WTC11 (cell line): ENCODE measurements around the gene ZC3H7B. TPM values are rescaled to one million over a fixed set of nuclear protein-coding genes. Genes with fewer than 3 reads are reported as not detected.

ENCODE experiments used
- ATAC-seq: fragments of 200-7000 bp; cut with Tn5 transposase; 2 replicates; pipeline ENCODE4 v1.10.0; 2021; ENCODE audit warnings: mild to moderate bottlenecking, moderate library complexity
- CTCF ChIA-PET: fragments of 300-600 bp; sonication (Branson Sonifier 250); formaldehyde crosslinking; loops from one replicate; lab custom pipeline; 2021; ENCODE audit warnings: antibody characterized with exemption; lab: Charles Lee
- POLR2A ChIA-PET: fragments of 350-600 bp; sonication (Branson Sonifier 250); formaldehyde crosslinking; loops from one replicate; lab custom pipeline; 2021; ENCODE audit warnings: antibody characterized with exemption; lab: Charles Lee
- DNase-seq: peaks from one replicate; pipeline ENCODE4 v3.0.0; 2021; ENCODE audit warnings: low spot score
- H3K27ac Mint-ChIP-seq: 2 replicates; pipeline ENCODE4 v1.8.0; 2021; ENCODE audit warnings: mixed read lengths
- H3K27me3 Mint-ChIP-seq: 2 replicates; pipeline ENCODE4 v1.8.0; 2021; ENCODE audit warnings: low read depth, mild to moderate bottlenecking, moderate library complexity, mixed read lengths
- H3K36me3 Mint-ChIP-seq: 2 replicates; pipeline ENCODE4 v1.8.0; 2021; ENCODE audit warnings: mixed read lengths
- H3K4me1 Mint-ChIP-seq: 2 replicates; pipeline ENCODE4 v1.8.0; 2022; ENCODE audit warnings: mixed read lengths
- H3K4me3 Mint-ChIP-seq: 2 replicates; pipeline ENCODE4 v1.8.0; 2021; ENCODE audit warnings: mild to moderate bottlenecking, moderate library complexity, mixed read lengths
- H3K9me3 Mint-ChIP-seq: 2 replicates; pipeline ENCODE4 v1.8.0; 2021; ENCODE audit warnings: mixed read lengths
- ATF1 ChIP-seq: sonication (generic); formaldehyde crosslinking; IDR thresholded peaks from 2 replicates; pipeline ENCODE4 v1.8.1; 2023; ENCODE audit warnings: mild to moderate bottlenecking, moderate library complexity, missing genetic modification reagents
- CREB1 ChIP-seq: sonication (generic); formaldehyde crosslinking; IDR thresholded peaks from 2 replicates; pipeline ENCODE4 v1.8.0; 2023; ENCODE audit warnings: mild to moderate bottlenecking, missing genetic modification reagents
- FOXJ3 ChIP-seq: sonication (generic); formaldehyde crosslinking; IDR thresholded peaks from 2 replicates; pipeline ENCODE4 v1.9.0; 2021; ENCODE audit warnings: missing genetic modification reagents, mild to moderate bottlenecking, borderline replicate concordance
- FOXK1 ChIP-seq: sonication (generic); formaldehyde crosslinking; IDR thresholded peaks from 2 replicates; pipeline ENCODE4 v1.8.0; 2022; ENCODE audit warnings: mild to moderate bottlenecking, moderate library complexity, missing genetic modification reagents
- GABPB1 ChIP-seq: sonication (generic); formaldehyde crosslinking; IDR thresholded peaks from 2 replicates; pipeline ENCODE4 v1.8.1; 2023; ENCODE audit warnings: mild to moderate bottlenecking, missing genetic modification reagents
- GRHL2 ChIP-seq: fragments of 250-450 bp; sonication (Bioruptor Pico); IDR thresholded peaks from 2 replicates; pipeline ENCODE4 v1.8.0; 2022; ENCODE audit warnings: mild to moderate bottlenecking, moderate library complexity; ENCODE audit not compliant: insufficient replicate concordance, severe bottlenecking
- JAZF1 ChIP-seq: fragments of 250-450 bp; sonication (Bioruptor Pico); IDR thresholded peaks from 2 replicates; pipeline ENCODE4 v1.9.0; 2021; ENCODE audit warnings: moderate library complexity, mild to moderate bottlenecking, inconsistent platforms
- RELA ChIP-seq: sonication (generic); formaldehyde crosslinking; IDR thresholded peaks from 2 replicates; pipeline ENCODE4 v1.8.1; 2022; ENCODE audit warnings: missing genetic modification reagents, mild to moderate bottlenecking, borderline replicate concordance
- ZNF138 ChIP-seq: sonication (generic); formaldehyde crosslinking; conservative IDR thresholded peaks from 2 replicates; pipeline ENCODE4 v1.8.1; 2022; ENCODE audit warnings: mild to moderate bottlenecking, moderate library complexity, missing genetic modification reagents
- total RNA-seq: library from RNA; stranded (reverse); gene quantifications from 3 replicates; pipeline ENCODE4 v1.2.3, GENCODE V29; 2021
- TF ChIP-seq, protein P1 (sequence below): fragments of 250-450 bp; sonication (Bioruptor Pico); IDR thresholded peaks from 2 replicates; pipeline ENCODE4 v1.9.0; 2021; ENCODE audit warnings: mild to moderate bottlenecking, borderline replicate concordance
- TF ChIP-seq, protein P2 (sequence below): sonication (generic); formaldehyde crosslinking; IDR thresholded peaks from 2 replicates; pipeline ENCODE4 v1.8.0; 2022; ENCODE audit warnings: mild to moderate bottlenecking, missing genetic modification reagents
- TF ChIP-seq, protein P3 (sequence below): sonication (generic); formaldehyde crosslinking; conservative IDR thresholded peaks from 2 replicates; pipeline ENCODE4 v1.8.1; 2023; ENCODE audit warnings: mild to moderate bottlenecking, low read depth, missing genetic modification reagents, moderate library complexity
- TF ChIP-seq, protein P4 (sequence below): sonication (generic); formaldehyde crosslinking; IDR thresholded peaks from 2 replicates; pipeline ENCODE4 v1.8.0; 2022; ENCODE audit warnings: mild to moderate bottlenecking, missing genetic modification reagents
- TF ChIP-seq, protein P5 (sequence below): sonication (generic); formaldehyde crosslinking; IDR thresholded peaks from 2 replicates; pipeline ENCODE4 v1.8.0; 2022; ENCODE audit warnings: mild to moderate bottlenecking, missing genetic modification reagents
- TF ChIP-seq, protein P6 (sequence below): fragments of 200-600 bp; IDR thresholded peaks from 2 replicates; pipeline ENCODE4 v1.8.0; 2022; ENCODE audit warnings: antibody characterized with exemption

The ZC3H7B gene
- total RNA-seq, 1 experiment from 2014 or later = 64.7 TPM

DNA sequence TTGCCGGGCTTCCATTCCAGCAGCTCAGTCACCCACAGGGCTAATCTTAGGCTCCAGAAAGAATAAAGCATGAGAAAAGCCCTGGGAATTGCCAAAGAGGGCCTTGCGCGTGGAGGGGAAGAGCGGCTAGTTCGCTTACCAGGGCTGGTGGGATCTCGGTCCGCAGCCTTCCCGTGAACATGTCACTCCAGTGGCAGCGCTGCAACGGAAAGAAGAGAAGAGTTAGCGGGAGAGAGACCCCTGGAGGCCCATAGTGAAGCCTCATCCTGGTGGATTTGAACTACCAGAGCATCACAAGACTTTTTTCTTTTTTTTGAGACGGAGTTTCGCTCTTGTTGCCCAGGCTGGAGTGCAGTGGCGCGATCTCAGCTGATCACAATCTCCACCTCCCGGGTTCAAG, 33.4 kb upstream of the ZC3H7B start (continued):
- TF ChIP-seq, protein P1, sequence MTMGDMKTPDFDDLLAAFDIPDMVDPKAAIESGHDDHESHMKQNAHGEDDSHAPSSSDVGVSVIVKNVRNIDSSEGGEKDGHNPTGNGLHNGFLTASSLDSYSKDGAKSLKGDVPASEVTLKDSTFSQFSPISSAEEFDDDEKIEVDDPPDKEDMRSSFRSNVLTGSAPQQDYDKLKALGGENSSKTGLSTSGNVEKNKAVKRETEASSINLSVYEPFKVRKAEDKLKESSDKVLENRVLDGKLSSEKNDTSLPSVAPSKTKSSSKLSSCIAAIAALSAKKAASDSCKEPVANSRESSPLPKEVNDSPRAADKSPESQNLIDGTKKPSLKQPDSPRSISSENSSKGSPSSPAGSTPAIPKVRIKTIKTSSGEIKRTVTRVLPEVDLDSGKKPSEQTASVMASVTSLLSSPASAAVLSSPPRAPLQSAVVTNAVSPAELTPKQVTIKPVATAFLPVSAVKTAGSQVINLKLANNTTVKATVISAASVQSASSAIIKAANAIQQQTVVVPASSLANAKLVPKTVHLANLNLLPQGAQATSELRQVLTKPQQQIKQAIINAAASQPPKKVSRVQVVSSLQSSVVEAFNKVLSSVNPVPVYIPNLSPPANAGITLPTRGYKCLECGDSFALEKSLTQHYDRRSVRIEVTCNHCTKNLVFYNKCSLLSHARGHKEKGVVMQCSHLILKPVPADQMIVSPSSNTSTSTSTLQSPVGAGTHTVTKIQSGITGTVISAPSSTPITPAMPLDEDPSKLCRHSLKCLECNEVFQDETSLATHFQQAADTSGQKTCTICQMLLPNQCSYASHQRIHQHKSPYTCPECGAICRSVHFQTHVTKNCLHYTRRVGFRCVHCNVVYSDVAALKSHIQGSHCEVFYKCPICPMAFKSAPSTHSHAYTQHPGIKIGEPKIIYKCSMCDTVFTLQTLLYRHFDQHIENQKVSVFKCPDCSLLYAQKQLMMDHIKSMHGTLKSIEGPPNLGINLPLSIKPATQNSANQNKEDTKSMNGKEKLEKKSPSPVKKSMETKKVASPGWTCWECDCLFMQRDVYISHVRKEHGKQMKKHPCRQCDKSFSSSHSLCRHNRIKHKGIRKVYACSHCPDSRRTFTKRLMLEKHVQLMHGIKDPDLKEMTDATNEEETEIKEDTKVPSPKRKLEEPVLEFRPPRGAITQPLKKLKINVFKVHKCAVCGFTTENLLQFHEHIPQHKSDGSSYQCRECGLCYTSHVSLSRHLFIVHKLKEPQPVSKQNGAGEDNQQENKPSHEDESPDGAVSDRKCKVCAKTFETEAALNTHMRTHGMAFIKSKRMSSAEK (CRISPR knock-in tag) = no peak
- TF ChIP-seq JAZF1 (CRISPR knock-in tag) (no peak), ZNF138 (no peak), FOXJ3 (CRISPR knock-in tag) (no peak), GRHL2 (CRISPR knock-in tag) (no peak), RELA (CRISPR knock-in tag) (no peak), GABPB1 (CRISPR knock-in tag) (no peak)
- TF ChIP-seq, protein P2, sequence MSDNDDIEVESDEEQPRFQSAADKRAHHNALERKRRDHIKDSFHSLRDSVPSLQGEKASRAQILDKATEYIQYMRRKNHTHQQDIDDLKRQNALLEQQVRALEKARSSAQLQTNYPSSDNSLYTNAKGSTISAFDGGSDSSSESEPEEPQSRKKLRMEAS (CRISPR knock-in tag) = no peak
- TF ChIP-seq, protein P3, sequence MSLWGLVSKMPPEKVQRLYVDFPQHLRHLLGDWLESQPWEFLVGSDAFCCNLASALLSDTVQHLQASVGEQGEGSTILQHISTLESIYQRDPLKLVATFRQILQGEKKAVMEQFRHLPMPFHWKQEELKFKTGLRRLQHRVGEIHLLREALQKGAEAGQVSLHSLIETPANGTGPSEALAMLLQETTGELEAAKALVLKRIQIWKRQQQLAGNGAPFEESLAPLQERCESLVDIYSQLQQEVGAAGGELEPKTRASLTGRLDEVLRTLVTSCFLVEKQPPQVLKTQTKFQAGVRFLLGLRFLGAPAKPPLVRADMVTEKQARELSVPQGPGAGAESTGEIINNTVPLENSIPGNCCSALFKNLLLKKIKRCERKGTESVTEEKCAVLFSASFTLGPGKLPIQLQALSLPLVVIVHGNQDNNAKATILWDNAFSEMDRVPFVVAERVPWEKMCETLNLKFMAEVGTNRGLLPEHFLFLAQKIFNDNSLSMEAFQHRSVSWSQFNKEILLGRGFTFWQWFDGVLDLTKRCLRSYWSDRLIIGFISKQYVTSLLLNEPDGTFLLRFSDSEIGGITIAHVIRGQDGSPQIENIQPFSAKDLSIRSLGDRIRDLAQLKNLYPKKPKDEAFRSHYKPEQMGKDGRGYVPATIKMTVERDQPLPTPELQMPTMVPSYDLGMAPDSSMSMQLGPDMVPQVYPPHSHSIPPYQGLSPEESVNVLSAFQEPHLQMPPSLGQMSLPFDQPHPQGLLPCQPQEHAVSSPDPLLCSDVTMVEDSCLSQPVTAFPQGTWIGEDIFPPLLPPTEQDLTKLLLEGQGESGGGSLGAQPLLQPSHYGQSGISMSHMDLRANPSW = no peak
- TF ChIP-seq, protein P4, sequence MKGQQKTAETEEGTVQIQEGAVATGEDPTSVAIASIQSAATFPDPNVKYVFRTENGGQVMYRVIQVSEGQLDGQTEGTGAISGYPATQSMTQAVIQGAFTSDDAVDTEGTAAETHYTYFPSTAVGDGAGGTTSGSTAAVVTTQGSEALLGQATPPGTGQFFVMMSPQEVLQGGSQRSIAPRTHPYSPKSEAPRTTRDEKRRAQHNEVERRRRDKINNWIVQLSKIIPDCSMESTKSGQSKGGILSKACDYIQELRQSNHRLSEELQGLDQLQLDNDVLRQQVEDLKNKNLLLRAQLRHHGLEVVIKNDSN (CRISPR knock-in tag) = no peak
- TF ChIP-seq, protein P5, sequence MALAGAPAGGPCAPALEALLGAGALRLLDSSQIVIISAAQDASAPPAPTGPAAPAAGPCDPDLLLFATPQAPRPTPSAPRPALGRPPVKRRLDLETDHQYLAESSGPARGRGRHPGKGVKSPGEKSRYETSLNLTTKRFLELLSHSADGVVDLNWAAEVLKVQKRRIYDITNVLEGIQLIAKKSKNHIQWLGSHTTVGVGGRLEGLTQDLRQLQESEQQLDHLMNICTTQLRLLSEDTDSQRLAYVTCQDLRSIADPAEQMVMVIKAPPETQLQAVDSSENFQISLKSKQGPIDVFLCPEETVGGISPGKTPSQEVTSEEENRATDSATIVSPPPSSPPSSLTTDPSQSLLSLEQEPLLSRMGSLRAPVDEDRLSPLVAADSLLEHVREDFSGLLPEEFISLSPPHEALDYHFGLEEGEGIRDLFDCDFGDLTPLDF (CRISPR knock-in tag) = no peak
- TF ChIP-seq, protein P6, sequence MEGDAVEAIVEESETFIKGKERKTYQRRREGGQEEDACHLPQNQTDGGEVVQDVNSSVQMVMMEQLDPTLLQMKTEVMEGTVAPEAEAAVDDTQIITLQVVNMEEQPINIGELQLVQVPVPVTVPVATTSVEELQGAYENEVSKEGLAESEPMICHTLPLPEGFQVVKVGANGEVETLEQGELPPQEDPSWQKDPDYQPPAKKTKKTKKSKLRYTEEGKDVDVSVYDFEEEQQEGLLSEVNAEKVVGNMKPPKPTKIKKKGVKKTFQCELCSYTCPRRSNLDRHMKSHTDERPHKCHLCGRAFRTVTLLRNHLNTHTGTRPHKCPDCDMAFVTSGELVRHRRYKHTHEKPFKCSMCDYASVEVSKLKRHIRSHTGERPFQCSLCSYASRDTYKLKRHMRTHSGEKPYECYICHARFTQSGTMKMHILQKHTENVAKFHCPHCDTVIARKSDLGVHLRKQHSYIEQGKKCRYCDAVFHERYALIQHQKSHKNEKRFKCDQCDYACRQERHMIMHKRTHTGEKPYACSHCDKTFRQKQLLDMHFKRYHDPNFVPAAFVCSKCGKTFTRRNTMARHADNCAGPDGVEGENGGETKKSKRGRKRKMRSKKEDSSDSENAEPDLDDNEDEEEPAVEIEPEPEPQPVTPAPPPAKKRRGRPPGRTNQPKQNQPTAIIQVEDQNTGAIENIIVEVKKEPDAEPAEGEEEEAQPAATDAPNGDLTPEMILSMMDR = no peak

DNA sequence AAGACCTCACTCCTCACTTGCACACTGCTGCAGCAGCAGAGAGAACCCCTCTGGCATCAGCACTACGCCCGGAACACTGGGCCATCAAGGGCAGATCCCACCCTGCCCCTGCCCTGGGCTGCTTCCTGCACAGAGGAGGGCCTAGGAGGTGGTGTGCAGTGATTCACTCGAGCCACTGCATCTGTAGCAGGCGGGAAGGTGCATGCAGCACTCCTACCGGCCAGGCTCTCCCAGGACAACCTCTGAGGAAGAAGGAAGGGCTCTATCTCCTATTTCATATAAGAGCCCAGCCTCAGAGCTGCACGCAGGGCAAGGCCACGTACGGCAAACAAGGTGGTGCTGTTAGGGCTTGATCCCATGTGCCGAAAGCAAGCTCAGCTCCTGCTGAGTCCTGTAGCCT, 29.5 kb upstream of the ZC3H7B start:
- POLR2A ChIA-PET = no interaction called here
- no peaks in the 10 kb centered on the region for H3K27me3 Mint-ChIP-seq
- CTCF ChIA-PET = interaction anchor here (1.5 kb wide), 1 partner anchor 34 kb away, joined by 3 read pairs; no protein-coding TSS in a partner anchor
- H3K4me1 Mint-ChIP-seq = no peaks in the 10 kb centered on the region
- H3K9me3 Mint-ChIP-seq = no peaks in the 10 kb centered on the region
- no peak overlapping the region for H3K27ac Mint-ChIP-seq
- no peak overlapping the region for H3K4me3 Mint-ChIP-seq
- no peak; the same call in none of the 2 replicates for ATAC-seq
- DNase-seq = no peak
- TF ChIP-seq FOXJ3 (CRISPR knock-in tag) = no peak
- no peak for TF ChIP-seq ATF1 (CRISPR knock-in tag)
- no peak for TF ChIP-seq CREB1 (CRISPR knock-in tag)
- no peak for TF ChIP-seq GRHL2 (CRISPR knock-in tag)
- TF ChIP-seq, protein P1 (CRISPR knock-in tag) = no peak
- no peak for TF ChIP-seq FOXK1 (CRISPR knock-in tag)
- H3K36me3 Mint-ChIP-seq = peaks cover 79% of the 10 kb centered on the region
